GM19455 (cell line): ENCODE measurements around the gene ASCC2.
"Not testable (repeated sequence)": the region's sequence is repeated elsewhere in the genome, so short reads cannot be mapped to it uniquely, and the experiment has no call there.

ENCODE experiments used
- ATAC-seq: cut with Tn5 transposase; IDR thresholded peaks from one replicate; pipeline ENCODE4 v1.9.1; 2021; ENCODE audit not compliant: unreplicated experiment

Gene ASCC2

GRCh38 chr22:29837741-29838598 lies at the start of gene ASCC2:
Gene ASCC2 (minus strand): TSS chr22:29838274. CDS start chr22:29832325, 5,949 bp downstream.
- ATAC-seq = peak; percentile 93

GRCh38 chr22:29887358-29887757 lies 49.3 kb upstream of the ASCC2 start:
- no peak for ATAC-seq

DNA sequence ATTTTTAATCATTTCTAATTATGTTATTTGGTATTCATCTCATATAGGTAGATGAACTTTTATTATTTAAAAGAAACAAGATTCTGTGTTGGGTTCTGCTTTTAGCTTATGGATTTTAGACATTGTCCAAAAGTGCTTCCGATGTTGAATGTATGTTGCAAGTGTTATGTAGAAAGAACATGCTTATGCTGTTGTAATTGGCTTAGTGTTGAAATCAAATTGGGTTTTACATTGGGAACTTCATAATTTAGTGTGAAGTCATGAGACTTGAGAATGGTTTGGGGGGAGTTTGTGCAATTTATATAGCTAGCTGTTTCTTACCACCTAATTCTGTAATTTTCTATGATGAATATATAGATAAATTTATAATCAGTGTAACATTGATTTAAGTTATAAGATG lies 48.5 kb upstream of the ASCC2 start:
- ATAC-seq = no peak

GRCh38 chr22:29885610-29886009 lies 47.5 kb upstream of the ASCC2 start:
- ATAC-seq = no peak

- ATAC-seq = peak; percentile 12
These were observed 45.7 kb upstream of the ASCC2 start for GRCh38 chr22:29883775-29884097.

- ATAC-seq = peak; percentile 75
These were observed 45.1 kb upstream of the ASCC2 start, which contains the start of gene MTMR3 for GRCh38 chr22:29883045-29883774. Gene MTMR3 (plus strand): TSS chr22:29883174. CDS start chr22:29971060, 87,886 bp downstream.

GRCh38 chr22:29882716-29883044 lies 44.6 kb upstream of the ASCC2 start:
- no peak for ATAC-seq

GRCh38 chr22:29879753-29880152 lies 41.7 kb upstream of the ASCC2 start:
- no peak for ATAC-seq

- no peak for ATAC-seq
These were observed 39.5 kb upstream of the ASCC2 start for GRCh38 chr22:29877620-29878019.

- ATAC-seq = no peak
These were observed 35.9 kb upstream of the ASCC2 start for GRCh38 chr22:29873943-29874342.

GRCh38 chr22:29872989-29873388 lies 34.9 kb upstream of the ASCC2 start:
- no peak for ATAC-seq

DNA sequence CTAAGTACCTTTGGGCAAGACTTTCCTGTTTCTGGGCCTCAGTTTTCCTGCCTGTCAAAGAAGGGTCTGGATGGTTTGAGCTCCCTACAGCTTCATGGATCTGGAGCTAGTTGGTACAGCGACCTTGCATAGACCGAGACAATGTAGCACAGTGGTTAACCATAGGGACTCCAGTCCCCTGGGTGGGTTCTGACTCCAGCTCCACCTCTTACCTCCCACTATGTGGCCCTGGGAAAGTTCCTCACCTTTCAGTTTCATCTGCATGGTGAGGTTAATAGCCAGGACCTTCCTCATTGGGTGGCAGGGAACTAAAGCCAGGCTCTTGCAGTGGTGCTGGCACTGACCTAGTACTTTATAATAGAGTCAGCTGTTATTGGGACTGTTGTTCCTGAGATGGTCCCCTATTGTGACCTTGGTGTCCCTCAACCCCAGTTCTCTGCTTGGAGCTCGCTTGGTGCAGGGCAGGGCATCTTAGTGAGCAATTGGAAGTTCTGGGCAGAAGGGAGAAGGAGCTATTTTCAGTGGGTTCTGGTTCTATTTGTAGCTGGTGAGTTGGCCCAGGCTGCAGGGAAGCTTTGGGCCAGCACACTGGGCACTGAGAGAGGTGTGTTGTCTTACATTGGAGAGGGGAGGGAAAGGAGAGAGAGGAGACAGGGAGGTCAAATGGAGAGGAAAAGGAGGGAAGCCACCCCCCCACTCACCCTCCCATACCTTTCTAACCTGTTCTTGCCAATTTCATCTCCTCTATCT lies 34.2 kb upstream of the ASCC2 start:
- no peak for ATAC-seq

DNA sequence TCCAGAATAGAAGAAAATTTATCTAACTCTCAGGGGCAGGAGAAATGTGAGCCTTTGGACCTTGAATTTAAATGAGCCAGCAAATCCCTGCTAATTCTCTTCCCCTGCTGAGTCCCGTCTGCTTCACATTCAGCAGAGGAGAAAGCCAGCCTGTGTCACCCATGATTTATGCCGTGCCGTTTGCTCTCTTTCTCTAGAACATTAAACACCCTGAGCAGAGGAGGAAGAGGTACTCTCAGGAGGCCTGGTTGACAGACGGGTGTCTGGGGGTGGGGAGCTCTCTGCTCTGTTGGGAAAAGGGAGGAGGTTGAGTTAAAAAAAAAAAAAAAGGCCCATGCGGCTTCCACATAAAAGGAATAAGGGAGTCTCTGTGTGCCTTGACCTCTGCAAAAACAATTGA lies 33.6 kb upstream of the ASCC2 start:
- ATAC-seq = no peak

DNA sequence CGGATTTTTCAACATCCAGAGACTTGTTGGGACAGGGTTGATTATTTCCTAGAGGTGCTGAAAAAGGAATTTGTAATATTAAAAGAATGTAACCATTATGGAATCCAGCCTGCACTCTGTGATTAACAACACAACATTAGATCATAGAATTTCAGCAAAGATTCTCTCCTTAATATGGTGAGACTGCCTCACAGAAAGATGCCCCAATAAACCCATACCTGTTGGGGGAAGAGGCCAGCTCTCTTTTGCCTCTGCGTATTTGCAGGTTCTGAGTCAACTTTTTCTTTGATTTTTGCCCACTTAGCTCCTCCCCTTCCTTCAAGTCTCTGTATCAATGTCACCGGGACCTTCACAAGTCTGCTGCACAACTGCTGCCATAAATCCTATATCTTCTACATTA lies 32.5 kb upstream of the ASCC2 start:
- no peak for ATAC-seq

GRCh38 chr22:29867851-29868250 lies 29.8 kb upstream of the ASCC2 start:
- ATAC-seq = no peak

- ATAC-seq = no peak
These were observed 29.2 kb upstream of the ASCC2 start for GRCh38 chr22:29867260-29867659.

- ATAC-seq = not testable (repeated sequence)
These were observed 27.5 kb upstream of the ASCC2 start for GRCh38 chr22:29865572-29865971.

GRCh38 chr22:29861672-29862297 lies 23.7 kb upstream of the ASCC2 start:
- ATAC-seq = no peak

DNA sequence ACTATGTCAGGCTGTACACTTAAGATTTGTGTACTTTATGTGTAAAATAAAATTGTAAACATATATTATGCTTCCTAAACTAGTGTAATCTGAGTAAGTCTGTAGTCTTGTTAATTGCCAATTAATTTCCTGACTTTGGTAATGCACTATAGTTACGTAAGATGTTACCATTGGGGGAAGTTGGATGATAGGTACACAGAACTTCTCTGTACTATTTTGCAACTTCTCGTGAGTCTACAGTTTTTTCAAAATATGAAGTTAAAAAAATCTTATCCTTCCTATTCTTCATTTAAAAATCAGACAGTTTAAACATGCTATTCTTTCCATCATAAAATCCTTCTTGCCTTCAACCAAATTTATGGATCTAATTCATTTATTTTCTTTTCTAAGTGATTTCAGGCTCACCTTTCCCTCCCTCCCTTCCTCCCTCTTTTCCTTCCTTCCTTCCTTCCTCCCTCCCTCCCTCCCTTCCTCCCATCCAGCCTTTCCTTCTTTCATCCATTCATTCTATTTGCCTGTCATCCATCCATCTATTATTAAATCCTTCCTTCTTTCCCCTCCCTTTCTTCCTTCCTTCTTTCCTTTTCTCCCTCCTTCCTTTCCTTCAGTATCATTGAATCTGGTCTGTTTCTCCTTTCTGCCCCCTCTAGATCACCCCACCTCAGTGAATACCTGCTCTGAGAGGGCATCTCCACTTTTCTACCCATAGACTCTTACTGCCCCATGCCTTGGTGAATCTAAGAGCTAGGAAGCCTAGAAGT lies 22.1 kb upstream of the ASCC2 start:
- no peak for ATAC-seq

DNA sequence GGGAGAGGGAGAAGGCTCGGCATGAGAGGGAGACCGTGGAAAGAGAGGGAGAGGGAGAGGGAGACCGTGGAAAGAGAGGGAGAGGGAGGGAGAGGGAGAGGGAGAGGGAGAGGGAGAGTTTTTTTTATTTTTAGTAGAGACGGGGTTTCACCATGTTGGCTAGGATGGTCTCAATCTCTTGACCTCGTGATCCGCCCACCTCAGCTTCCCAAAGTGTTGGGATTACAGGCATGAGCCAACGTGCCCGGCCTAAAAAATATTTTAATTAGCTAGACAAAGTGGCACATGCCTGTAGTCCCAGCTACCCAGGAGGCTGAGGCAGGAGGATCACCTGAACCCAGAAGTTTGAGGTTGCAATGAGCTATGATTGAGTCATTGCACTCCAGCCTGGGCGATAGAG lies 21.0 kb upstream of the ASCC2 start:
- ATAC-seq = not testable (repeated sequence)
